ENCODE measurements around the gene NAMPT.

Gene NAMPT

GRCh38 chr7:106284714-106285050 lies at the start of gene NAMPT:
Gene NAMPT, minus strand, starts transcription at chr7:106284983. Its CDS starts 99 bp downstream, at chr7:106284884.
- TF ChIP-seq ZFX (IDR thresholded peaks at IDR 0.05; ENCODE audit: borderline replicate concordance) (no peak), CTCF (IDR thresholded peaks at IDR 0.05) (0 out of 2 replicates have a peak, but pooled peaks have one; percentile 1)

GRCh38 chr7:106332201-106332600 lies 47.4 kb upstream of the NAMPT start:
- H3K27ac ChIP-seq: no peak overlapping the region
- TF ChIP-seq ZFX (IDR thresholded peaks at IDR 0.05; ENCODE audit: borderline replicate concordance) (no peak), CTCF (IDR thresholded peaks at IDR 0.05) (no peak)

More at GRCh38 chr7:106284714-106285050, at the start of gene NAMPT:
- peak within 1 kb of the TSS; percentile 92 for H3K27ac ChIP-seq

GRCh38 chr7:106331441-106332175 lies 46.8 kb upstream of the NAMPT start:
- H3K27ac ChIP-seq: no peak overlapping the region
- TF ChIP-seq CTCF (IDR thresholded peaks at IDR 0.05) (no peak), ZFX (IDR thresholded peaks at IDR 0.05; ENCODE audit: borderline replicate concordance) (no peak)

GRCh38 chr7:106329971-106330733 lies 45.4 kb upstream of the NAMPT start:
- TF ChIP-seq ZFX (IDR thresholded peaks at IDR 0.05; ENCODE audit: borderline replicate concordance) (no peak), CTCF (IDR thresholded peaks at IDR 0.05) (no peak)
- H3K27ac ChIP-seq: no peak overlapping the region

GRCh38 chr7:106329408-106329807 lies 44.6 kb upstream of the NAMPT start:
- no peak for TF ChIP-seq CTCF (IDR thresholded peaks at IDR 0.05)
- no peak for TF ChIP-seq ZFX (IDR thresholded peaks at IDR 0.05; ENCODE audit: borderline replicate concordance)

GRCh38 chr7:106327538-106328481 lies 43.0 kb upstream of the NAMPT start:
- no peak overlapping the region for H3K27ac ChIP-seq
- TF ChIP-seq CTCF (IDR thresholded peaks at IDR 0.05) (no peak), ZFX (IDR thresholded peaks at IDR 0.05; ENCODE audit: borderline replicate concordance) (no peak)

More at GRCh38 chr7:106329408-106329807, 44.6 kb upstream of the NAMPT start:
- H3K27ac ChIP-seq: no peak overlapping the region
